Loucy (cell line): ENCODE data around the gene CKAP4.

Experiments
- H2AFZ ChIP-seq: fragments of 200-600 bp; sonication (generic); 2 replicates; pipeline ENCODE4 v1.6.0; 2016; ENCODE audit warnings: antibody characterized with exemption, mild to moderate bottlenecking, low read length, moderate library complexity
- H3F3A ChIP-seq: fragments of 200-600 bp; 2 replicates; pipeline ENCODE4 v1.6.0; 2016; ENCODE audit warnings: antibody characterized with exemption, low read depth, mild to moderate bottlenecking
- H3K27me3 ChIP-seq: fragments of 200-600 bp; sonication (generic); 2 replicates; pipeline ENCODE4 v1.6.1; 2014; ENCODE audit warnings: low read length, mild to moderate bottlenecking; ENCODE audit not compliant: insufficient read depth, poor library complexity, severe bottlenecking
- H3K36me3 ChIP-seq: fragments of 200-600 bp; sonication (generic); 2 replicates; pipeline ENCODE4 v1.6.1; 2016; ENCODE audit warnings: low read length; ENCODE audit not compliant: insufficient read depth
- H3K4me1 ChIP-seq: fragments of 200-600 bp; sonication (generic); 2 replicates; pipeline ENCODE4 v1.5.1; 2014; ENCODE audit warnings: low read length, mild to moderate bottlenecking; ENCODE audit not compliant: insufficient read depth, poor library complexity, severe bottlenecking
- H3K4me2 ChIP-seq: fragments of 200-600 bp; sonication (generic); 2 replicates; pipeline ENCODE4 v1.6.0; 2014; ENCODE audit warnings: antibody characterized with exemption, low read length, low read depth, mild to moderate bottlenecking; ENCODE audit not compliant: poor library complexity, severe bottlenecking
- H3K4me3 ChIP-seq: fragments of 200-600 bp; sonication (generic); 2 replicates; pipeline ENCODE4 v1.5.1; 2014; ENCODE audit warnings: low read length, mild to moderate bottlenecking, mixed read lengths; ENCODE audit not compliant: poor library complexity, severe bottlenecking
- H3K79me2 ChIP-seq: fragments of 200-600 bp; sonication (generic); 2 replicates; pipeline ENCODE4 v1.6.1; 2014; ENCODE audit warnings: low read length; ENCODE audit not compliant: insufficient read depth
- H3K9ac ChIP-seq: fragments of 200-600 bp; sonication (generic); 2 replicates; pipeline ENCODE4 v1.6.0; 2014; ENCODE audit warnings: mild to moderate bottlenecking, low read depth, low read length, moderate library complexity; ENCODE audit not compliant: poor library complexity, severe bottlenecking
- H3K9me2 ChIP-seq: fragments of 200-600 bp; sonication (generic); replicated peaks from 2 replicates; pipeline ENCODE4 v1.6.1; 2016; ENCODE audit warnings: low read depth, low read length, mixed read lengths
- H3K9me3 ChIP-seq: fragments of 200-600 bp; sonication (generic); 2 replicates; pipeline ENCODE4 v1.6.1; 2014; ENCODE audit warnings: mild to moderate bottlenecking, antibody characterized with exemption, low read length, low read depth; ENCODE audit not compliant: insufficient read depth
- H4K20me1 ChIP-seq: fragments of 200-600 bp; sonication (generic); 2 replicates; pipeline ENCODE4 v1.6.0; 2014; ENCODE audit warnings: antibody characterized with exemption, low read length, mild to moderate bottlenecking; ENCODE audit not compliant: insufficient read depth, poor library complexity, severe bottlenecking
- EZH2phosphoT487 ChIP-seq: fragments of 200-600 bp; IDR thresholded peaks from 2 replicates; pipeline ENCODE4 v1.6.1; 2018; ENCODE audit warnings: antibody characterized with exemption, mild to moderate bottlenecking, moderate library complexity, borderline replicate concordance
- TF ChIP-seq, protein P1 (sequence below): fragments of 200-600 bp; sonication (generic); conservative IDR thresholded peaks from 2 replicates; pipeline ENCODE4 v1.5.1; 2014; ENCODE audit warnings: mild to moderate bottlenecking, antibody characterized with exemption, low read length

The CKAP4 gene

DNA sequence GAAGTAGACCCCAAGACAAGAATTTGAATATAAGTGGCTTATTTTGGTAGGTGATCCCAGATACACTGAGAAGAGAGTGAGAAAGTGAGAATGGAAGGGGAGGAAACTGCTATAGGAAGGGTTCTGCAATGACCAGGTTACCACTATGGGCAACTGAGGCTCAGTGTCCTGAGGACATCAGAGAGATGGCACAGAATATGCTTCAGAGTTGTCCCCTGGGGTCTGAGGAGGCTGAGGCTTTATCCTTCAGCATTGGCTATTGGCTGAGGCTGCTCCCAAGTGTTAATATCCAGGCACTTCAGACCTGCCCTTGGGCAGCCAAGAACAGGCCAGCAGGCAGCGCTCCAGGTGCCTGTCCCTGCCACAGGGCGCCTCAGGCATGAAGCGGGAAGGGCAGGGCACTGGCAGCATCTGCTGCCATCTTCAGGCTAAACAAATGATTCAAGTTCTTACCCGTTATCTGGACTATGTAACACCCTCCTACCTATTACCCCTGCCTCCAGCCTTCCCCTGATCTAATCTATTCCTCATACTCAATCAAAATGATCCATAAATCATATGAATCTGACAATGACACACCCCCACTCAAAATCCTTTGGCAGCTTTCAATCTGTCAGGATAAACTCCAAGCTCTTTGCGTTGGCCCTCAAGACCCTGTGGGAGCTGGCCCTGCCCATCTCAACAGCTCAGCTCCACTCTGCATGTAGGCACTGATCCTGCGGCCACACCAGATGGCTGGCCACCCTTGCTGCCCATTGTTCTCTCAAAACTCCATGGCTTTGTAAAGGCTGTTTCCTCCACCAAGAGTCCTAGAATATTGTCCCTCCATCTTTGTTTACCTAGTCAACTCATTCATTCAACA, 42.4 kb downstream of the CKAP4 start:
- no peaks in the 10 kb centered on the region for H3K27me3 ChIP-seq
- no peak overlapping the region for H2AFZ ChIP-seq
- H3K36me3 ChIP-seq: no peaks in the 10 kb centered on the region
- no peak overlapping the region for H3K9ac ChIP-seq
- no peak overlapping the region for H3K4me2 ChIP-seq
- no peaks in the 10 kb centered on the region for H3K9me2 ChIP-seq
- no peaks in the 10 kb centered on the region for H3K4me1 ChIP-seq
- TF ChIP-seq, protein P1, sequence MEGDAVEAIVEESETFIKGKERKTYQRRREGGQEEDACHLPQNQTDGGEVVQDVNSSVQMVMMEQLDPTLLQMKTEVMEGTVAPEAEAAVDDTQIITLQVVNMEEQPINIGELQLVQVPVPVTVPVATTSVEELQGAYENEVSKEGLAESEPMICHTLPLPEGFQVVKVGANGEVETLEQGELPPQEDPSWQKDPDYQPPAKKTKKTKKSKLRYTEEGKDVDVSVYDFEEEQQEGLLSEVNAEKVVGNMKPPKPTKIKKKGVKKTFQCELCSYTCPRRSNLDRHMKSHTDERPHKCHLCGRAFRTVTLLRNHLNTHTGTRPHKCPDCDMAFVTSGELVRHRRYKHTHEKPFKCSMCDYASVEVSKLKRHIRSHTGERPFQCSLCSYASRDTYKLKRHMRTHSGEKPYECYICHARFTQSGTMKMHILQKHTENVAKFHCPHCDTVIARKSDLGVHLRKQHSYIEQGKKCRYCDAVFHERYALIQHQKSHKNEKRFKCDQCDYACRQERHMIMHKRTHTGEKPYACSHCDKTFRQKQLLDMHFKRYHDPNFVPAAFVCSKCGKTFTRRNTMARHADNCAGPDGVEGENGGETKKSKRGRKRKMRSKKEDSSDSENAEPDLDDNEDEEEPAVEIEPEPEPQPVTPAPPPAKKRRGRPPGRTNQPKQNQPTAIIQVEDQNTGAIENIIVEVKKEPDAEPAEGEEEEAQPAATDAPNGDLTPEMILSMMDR: no peak
- H3F3A ChIP-seq: no peaks in the 10 kb centered on the region
- H3K79me2 ChIP-seq: no peaks in the 10 kb centered on the region
- no peaks in the 10 kb centered on the region for H3K9me3 ChIP-seq
- H4K20me1 ChIP-seq: no peaks in the 10 kb centered on the region
- H3K4me3 ChIP-seq: no peak overlapping the region

DNA sequence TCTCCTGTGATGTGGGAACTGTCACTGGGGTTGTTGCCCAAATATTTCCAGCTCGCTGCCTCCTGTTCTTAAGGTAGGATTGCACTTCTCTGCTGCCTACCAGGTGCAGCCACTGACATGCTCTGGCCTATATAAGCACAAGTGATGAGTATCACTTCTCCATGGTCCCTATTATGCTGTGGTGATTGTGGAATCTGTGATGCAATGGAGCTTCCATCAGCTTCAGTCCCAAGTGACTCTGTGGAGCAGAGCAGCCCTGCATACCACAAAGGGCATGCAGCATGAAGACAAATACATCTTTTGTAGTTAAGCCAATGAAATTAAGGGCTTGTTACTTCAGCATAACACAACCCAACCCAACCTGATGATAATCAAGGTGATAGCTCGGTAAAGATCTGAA, 43.5 kb downstream of the CKAP4 start:
- Histone ChIP-seq H3F3A (no peaks in the 10 kb centered on the region), H3K4me3 (no peak overlapping the region), H3K9me2 (no peaks in the 10 kb centered on the region), H3K79me2 (no peaks in the 10 kb centered on the region), H2AFZ (no peak overlapping the region), H3K36me3 (no peaks in the 10 kb centered on the region), H4K20me1 (no peaks in the 10 kb centered on the region), H3K27me3 (no peaks in the 10 kb centered on the region), H3K9me3 (no peaks in the 10 kb centered on the region), H3K9ac (no peak overlapping the region), H3K4me2 (no peak overlapping the region), H3K4me1 (no peaks in the 10 kb centered on the region)
- TF ChIP-seq, protein P1: no peak
- no peak for TF ChIP-seq EZH2phosphoT487

DNA sequence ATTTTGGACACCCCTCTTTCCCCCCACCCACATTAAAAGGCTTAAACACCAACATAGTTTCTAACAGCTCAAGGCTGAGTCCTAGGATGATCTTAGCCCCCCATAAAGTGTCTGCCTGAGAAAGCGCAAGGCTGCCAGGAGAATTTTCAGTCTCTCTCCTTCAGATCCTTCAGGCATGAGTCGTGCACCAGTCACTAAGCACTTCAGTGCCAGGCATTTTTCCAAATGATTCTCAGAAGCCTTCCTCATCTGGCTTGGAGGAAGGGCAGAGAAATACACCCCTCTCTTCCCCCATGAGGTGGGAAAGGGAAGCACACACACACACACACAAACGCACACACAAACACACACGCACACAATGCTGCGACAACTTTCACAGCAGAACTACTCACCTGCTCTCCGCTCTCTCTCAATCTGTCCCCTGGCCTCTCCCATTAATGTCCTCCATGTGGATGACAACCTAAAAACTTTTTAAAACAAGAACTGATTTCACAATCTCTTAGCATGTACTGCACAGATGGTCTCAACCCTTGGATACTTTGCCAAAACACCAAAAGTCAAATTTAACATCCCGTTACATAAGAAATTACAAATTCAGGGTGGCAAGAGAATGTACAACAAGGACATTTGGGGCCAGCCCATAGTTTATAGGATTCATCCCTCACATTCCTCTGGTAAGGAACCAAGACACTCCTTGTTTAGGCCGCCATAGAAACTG, 49.8 kb downstream of the CKAP4 start:
- no peak for TF ChIP-seq EZH2phosphoT487
- TF ChIP-seq, protein P1: no peak
- H3K9ac ChIP-seq: no peak overlapping the region
- H3F3A ChIP-seq: no peaks in the 10 kb centered on the region
- no peaks in the 10 kb centered on the region for H3K4me1 ChIP-seq
- no peak overlapping the region for H3K4me2 ChIP-seq
- no peak overlapping the region for H3K4me3 ChIP-seq
- no peaks in the 10 kb centered on the region for H3K27me3 ChIP-seq
- H3K79me2 ChIP-seq: no peaks in the 10 kb centered on the region
- H3K36me3 ChIP-seq: no peaks in the 10 kb centered on the region
- no peak overlapping the region for H2AFZ ChIP-seq
- H4K20me1 ChIP-seq: no peaks in the 10 kb centered on the region
- no peaks in the 10 kb centered on the region for H3K9me3 ChIP-seq
- no peaks in the 10 kb centered on the region for H3K9me2 ChIP-seq
